BLaER1 treated with 17β-estradiol and CSF1 and Interleukin-3, amounts not matched to agents 10 nM and 100 nM (cell line): ENCODE measurements around the gene WRNIP1.

ENCODE experiments used
- H3K27ac ChIP-seq, 11 experiments: shearing (Covaris generic); formaldehyde crosslinking; 2 replicates each; pipeline ENCODE4 v1.8.1; 2022
- H3K27me3 ChIP-seq, 11 experiments: shearing (Covaris generic); formaldehyde crosslinking; 2 replicates each; pipeline ENCODE4 v1.8.1; 2022
- H3K36me3 ChIP-seq, 11 experiments: shearing (Covaris generic); formaldehyde crosslinking; 2 replicates each; pipeline ENCODE4 v1.8.1; 2022
- H3K4me1 ChIP-seq, 10 experiments: shearing (Covaris generic); formaldehyde crosslinking; 2 replicates each; pipeline ENCODE4 v1.8.1; 2022
- H3K4me2 ChIP-seq, 11 experiments: shearing (Covaris generic); formaldehyde crosslinking; 2 replicates each; pipeline ENCODE4 v1.8.1; 2022
- H3K4me3 ChIP-seq, 10 experiments: shearing (Covaris generic); formaldehyde crosslinking; 2 replicates each; pipeline ENCODE4 v1.8.1; 2022
- H3K9ac ChIP-seq, 11 experiments: shearing (Covaris generic); formaldehyde crosslinking; 2 replicates each; pipeline ENCODE4 v1.8.1; 2022
- H3K9me3 ChIP-seq, 11 experiments: shearing (Covaris generic); formaldehyde crosslinking; replicated peaks in 1 of 11; 2 replicates each; pipeline ENCODE4 v1.8.1; 2022
- H4K20me1 ChIP-seq, 11 experiments: shearing (Covaris generic); formaldehyde crosslinking; 2 replicates each; pipeline ENCODE4 v1.8.1; 2022
- Cebpa-rat ChIP-seq, 11 experiments: shearing (Covaris generic); IDR thresholded peaks; 2 replicates each; pipeline ENCODE4 v1.8.1; 2022

WRNIP1 gene

GRCh38 chr6:2793534-2794151, 28.4 kb downstream of the WRNIP1 start:
- TF ChIP-seq Cebpa-rat (IDR thresholded peaks at IDR 0.05) = peak in 3 of 11 experiments; percentile 11 to 44 (median 18); a peak in 2 of 22 replicates

GRCh38 chr6:2794171-2794730, 29.1 kb downstream of the WRNIP1 start:
- TF ChIP-seq Cebpa-rat (IDR thresholded peaks at IDR 0.05) = no peak
- Histone ChIP-seq H3K9me3 (no peaks in the 10 kb centered on the region), H3K9ac (peak overlapping the region in 7 of 11 experiments; percentile 58 to 75 (median 64); a peak in 8 of 22 replicates), H3K4me3 (no peak overlapping the region), H3K36me3 (peaks cover 0 to 8% (median 1%) of the 10 kb centered on the region in 11 experiments; a peak in 6 of 22 replicates), H3K27me3 (no peaks in the 10 kb centered on the region), H3K4me2 (peak overlapping the region; percentile 70 to 93 (median 81); a peak in 21 of 22 replicates), H3K4me1 (peaks cover 67 to 92% (median 84%) of the 10 kb centered on the region in 10 experiments), H3K27ac (peak overlapping the region in 9 of 11 experiments; percentile 69 to 85 (median 81); a peak in 18 of 22 replicates), H4K20me1 (peaks cover 0 to 22% (median 4%) of the 10 kb centered on the region in 11 experiments; a peak in 5 of 22 replicates)

More at GRCh38 chr6:2793534-2794151, 28.4 kb downstream of the WRNIP1 start:
- Histone ChIP-seq H3K4me3 (0 out of 20 replicates have a peak overlapping the region, but pooled peaks of 1 of the 10 experiments have one; percentile 5), H3K36me3 (peaks cover 0 to 12% (median 5%) of the 10 kb centered on the region in 11 experiments; a peak in 6 of 22 replicates), H3K4me1 (peaks cover 65 to 90% (median 82%) of the 10 kb centered on the region in 10 experiments), H3K9ac (peak overlapping the region; percentile 47 to 75 (median 61); a peak in 20 of 22 replicates), H4K20me1 (peaks cover 0 to 27% (median 4%) of the 10 kb centered on the region in 11 experiments; a peak in 5 of 22 replicates), H3K4me2 (peak overlapping the region; percentile 70 to 93 (median 81)), H3K9me3 (no peaks in the 10 kb centered on the region), H3K27me3 (no peaks in the 10 kb centered on the region), H3K27ac (peak overlapping the region; percentile 2 to 85 (median 79); a peak in 21 of 22 replicates)

- Histone ChIP-seq H4K20me1 (peaks cover 0 to 14% (median 0%) of the 10 kb centered on the region in 11 experiments; a peak in 4 of 22 replicates), H3K27me3 (no peaks in the 10 kb centered on the region), H3K9ac (no peak overlapping the region), H3K27ac (peak overlapping the region in 8 of 11 experiments; percentile 17 to 85 (median 61); a peak in 12 of 22 replicates), H3K4me2 (peak overlapping the region in 4 of 11 experiments; percentile 7 to 82 (median 40); a peak in 5 of 22 replicates), H3K36me3 (peaks cover 0 to 8% (median 0%) of the 10 kb centered on the region in 11 experiments; a peak in 4 of 22 replicates), H3K4me3 (no peak overlapping the region), H3K9me3 (no peaks in the 10 kb centered on the region), H3K4me1 (peaks cover 74 to 94% (median 89%) of the 10 kb centered on the region in 10 experiments)
- no peak for TF ChIP-seq Cebpa-rat (IDR thresholded peaks at IDR 0.05)
Observed at GRCh38 chr6:2795162-2795561, 30.0 kb downstream of the WRNIP1 start.

- Histone ChIP-seq H3K9me3 (no peaks in the 10 kb centered on the region), H3K9ac (peak overlapping the region in 1 of 11 experiments; percentile 5; a peak in 2 of 22 replicates), H3K4me3 (no peak overlapping the region), H4K20me1 (peaks cover 0 to 6% (median 0%) of the 10 kb centered on the region in 11 experiments; a peak in 2 of 22 replicates), H3K4me1 (peaks cover 67 to 91% (median 82%) of the 10 kb centered on the region in 10 experiments), H3K27ac (peak overlapping the region in 9 of 11 experiments; percentile 17 to 84 (median 41); a peak in 16 of 22 replicates), H3K36me3 (peaks cover 0 to 11% (median 0%) of the 10 kb centered on the region in 11 experiments; a peak in 5 of 22 replicates), H3K27me3 (no peaks in the 10 kb centered on the region), H3K4me2 (peak overlapping the region in 9 of 11 experiments; percentile 0 to 47 (median 34); a peak in 13 of 22 replicates)
- no peak for TF ChIP-seq Cebpa-rat (IDR thresholded peaks at IDR 0.05)
Observed at GRCh38 chr6:2795956-2796355, 30.8 kb downstream of the WRNIP1 start.

- H3K27ac ChIP-seq = peak overlapping the region in 9 of 11 experiments; percentile 36 to 83 (median 60); a peak in 17 of 22 replicates
Observed at GRCh38 chr6:2796861-2797260, 31.7 kb downstream of the WRNIP1 start.

GRCh38 chr6:2797564-2798031, 32.4 kb downstream of the WRNIP1 start:
- peak overlapping the region in 7 of 11 experiments; percentile 8 to 46 (median 27); a peak in 9 of 22 replicates for H3K9ac ChIP-seq

More at GRCh38 chr6:2796861-2797260, 31.7 kb downstream of the WRNIP1 start:
- Histone ChIP-seq H3K4me1 (peaks cover 59 to 82% (median 73%) of the 10 kb centered on the region in 10 experiments), H3K4me2 (peak overlapping the region; percentile 65 to 86 (median 72)), H3K4me3 (no peak overlapping the region; a peak in 2 of 20 replicates), H4K20me1 (peaks cover 0 to 5% (median 0%) of the 10 kb centered on the region in 11 experiments; a peak in 2 of 22 replicates), H3K36me3 (peaks cover 0 to 14% (median 0%) of the 10 kb centered on the region in 11 experiments; a peak in 5 of 22 replicates), H3K9me3 (no peaks in the 10 kb centered on the region), H3K9ac (peak overlapping the region in 5 of 11 experiments; percentile 8 to 46 (median 38); a peak in 7 of 22 replicates), H3K27me3 (no peaks in the 10 kb centered on the region)
- no peak for TF ChIP-seq Cebpa-rat (IDR thresholded peaks at IDR 0.05)

GRCh38 chr6:2798586-2799134, 33.5 kb downstream of the WRNIP1 start:
- Histone ChIP-seq H3K27me3 (no peaks in the 10 kb centered on the region), H3K9me3 (no peaks in the 10 kb centered on the region), H3K4me3 (no peak overlapping the region), H3K4me2 (peak overlapping the region in 8 of 11 experiments; percentile 3 to 81 (median 34); a peak in 12 of 22 replicates), H3K36me3 (peaks cover 0 to 17% (median 0%) of the 10 kb centered on the region in 11 experiments; a peak in 5 of 22 replicates), H3K4me1 (peaks cover 41 to 64% (median 55%) of the 10 kb centered on the region in 10 experiments), H4K20me1 (peaks cover 0 to 5% (median 0%) of the 10 kb centered on the region in 11 experiments; a peak in 2 of 22 replicates), H3K27ac (peak overlapping the region in 3 of 11 experiments; percentile 14 to 21 (median 18); a peak in 2 of 22 replicates), H3K9ac (no peak overlapping the region)
- TF ChIP-seq Cebpa-rat (IDR thresholded peaks at IDR 0.05) = no peak

More at GRCh38 chr6:2797564-2798031, 32.4 kb downstream of the WRNIP1 start:
- Histone ChIP-seq H3K36me3 (peaks cover 0 to 14% (median 0%) of the 10 kb centered on the region in 11 experiments; a peak in 5 of 22 replicates), H3K9me3 (no peaks in the 10 kb centered on the region), H4K20me1 (peaks cover 0 to 5% (median 0%) of the 10 kb centered on the region in 11 experiments; a peak in 2 of 22 replicates), H3K4me1 (peaks cover 52 to 75% (median 65%) of the 10 kb centered on the region in 10 experiments), H3K4me3 (no peak overlapping the region), H3K4me2 (peak overlapping the region; percentile 65 to 86 (median 72)), H3K27ac (peak overlapping the region in 9 of 11 experiments; percentile 36 to 83 (median 60); a peak in 17 of 22 replicates), H3K27me3 (no peaks in the 10 kb centered on the region)
- no peak for TF ChIP-seq Cebpa-rat (IDR thresholded peaks at IDR 0.05)
